HG03457 (cell line): ENCODE data around the gene DLK1.

ENCODE experiments used
- ATAC-seq: cut with Tn5 transposase; IDR thresholded peaks from one replicate; pipeline ENCODE4 v1.9.1; 2021; ENCODE audit warnings: moderate number of reproducible peaks; ENCODE audit not compliant: unreplicated experiment

Gene DLK1

GRCh38 chr14:100692859-100693558 is 33.7 kb upstream of the DLK1 start:
- ATAC-seq: no peak

- no peak for ATAC-seq
Observed at GRCh38 chr14:100693877-100694578, 32.7 kb upstream of the DLK1 start.

DNA sequence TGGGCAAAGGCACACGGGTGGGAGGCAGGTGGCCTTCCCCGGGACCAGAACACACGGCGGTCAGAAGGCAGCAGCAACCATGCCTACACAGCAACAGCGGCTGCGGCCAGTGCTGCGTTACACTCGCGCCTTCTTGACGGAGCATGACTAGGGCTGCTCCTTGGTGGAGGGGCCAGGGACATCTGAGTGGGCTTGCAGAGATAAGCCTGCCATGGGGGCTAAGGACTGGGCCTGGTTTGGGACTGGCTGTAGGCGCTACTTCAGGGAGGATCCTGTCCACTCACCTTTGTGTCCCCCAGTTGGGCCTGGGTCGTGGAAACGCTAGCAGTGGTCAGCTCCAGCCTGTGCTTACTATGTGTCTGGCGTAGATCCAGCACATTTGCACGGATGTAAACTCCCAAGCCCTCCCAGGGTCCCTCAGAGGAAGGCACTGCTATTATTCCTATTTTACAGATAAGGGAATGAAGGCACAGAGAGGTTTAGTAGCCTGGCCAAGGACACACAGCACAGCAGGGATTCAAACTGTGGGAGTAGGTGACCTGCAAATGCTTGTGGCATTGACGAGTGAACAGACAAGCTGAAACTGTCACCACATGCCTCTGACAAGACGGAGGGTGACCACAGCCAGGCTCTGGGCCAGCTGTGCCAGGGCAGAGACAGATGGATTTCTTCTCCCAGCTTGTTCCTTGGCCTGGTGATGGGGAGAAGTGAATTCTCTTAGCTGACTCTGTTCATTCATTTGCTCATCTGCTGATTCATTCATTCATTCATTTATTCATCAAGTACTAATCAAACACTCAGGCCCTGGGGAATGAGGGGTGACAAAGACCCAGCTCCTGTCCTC is 31.9 kb upstream of the DLK1 start:
- no peak for ATAC-seq

DNA sequence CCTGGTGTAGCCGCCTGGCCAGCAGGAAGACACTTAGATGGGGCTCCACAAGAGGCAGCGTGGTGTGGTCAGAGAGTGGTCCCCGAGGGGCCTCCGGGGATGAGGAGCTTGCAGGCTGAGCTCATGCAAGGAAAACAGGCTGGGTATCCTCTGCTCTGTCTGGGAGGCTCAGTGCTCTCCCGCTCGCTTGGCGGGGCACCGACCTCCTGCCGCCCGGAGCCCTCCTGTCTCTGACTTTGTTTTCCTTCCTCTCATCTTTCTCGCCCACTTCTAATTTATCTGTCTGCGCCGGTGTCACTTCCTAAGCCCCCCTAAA is 31.3 kb upstream of the DLK1 start:
- no peak for ATAC-seq

DNA sequence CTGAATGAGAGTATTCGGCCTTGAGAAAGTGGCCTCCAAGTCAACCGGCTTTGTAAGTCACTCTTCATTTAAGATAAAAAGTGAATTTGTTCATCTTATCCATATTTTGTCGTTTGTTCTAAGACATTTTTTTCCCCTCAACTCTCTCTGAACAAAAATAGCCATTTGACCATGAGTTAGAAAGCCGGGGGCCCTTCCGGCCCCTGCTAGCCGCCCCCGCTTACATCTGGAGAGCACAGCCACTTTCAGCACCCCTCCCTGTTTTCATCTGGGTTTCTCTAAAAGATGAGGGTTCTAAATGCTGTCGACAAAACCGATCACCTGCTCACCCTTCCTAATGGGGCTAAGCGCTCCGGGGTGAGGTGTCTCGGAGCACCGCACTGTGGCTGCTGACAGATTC is 30.7 kb upstream of the DLK1 start:
- no peak for ATAC-seq

GRCh38 chr14:100696590-100696989 is 30.1 kb upstream of the DLK1 start:
- ATAC-seq: no peak

DNA sequence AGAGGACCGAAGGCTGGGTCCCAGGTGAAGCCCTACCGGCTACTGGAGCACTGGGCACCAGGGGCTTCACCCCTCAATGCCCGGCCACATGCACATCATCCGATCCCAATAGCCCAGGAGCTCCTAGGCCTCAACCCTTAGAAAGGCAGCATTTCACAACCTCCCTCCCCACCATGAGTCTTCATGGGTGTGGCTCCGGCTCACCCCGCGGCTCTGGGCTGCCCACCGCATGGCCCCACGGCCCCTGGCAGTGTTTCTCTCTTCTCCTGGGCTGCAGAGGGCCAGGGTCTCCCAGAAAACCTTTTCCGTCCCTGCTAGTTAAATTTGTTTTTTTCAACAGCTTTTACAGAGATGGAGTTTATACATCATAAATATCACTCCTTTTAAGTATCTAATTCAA is 28.6 kb upstream of the DLK1 start:
- ATAC-seq: no peak

DNA sequence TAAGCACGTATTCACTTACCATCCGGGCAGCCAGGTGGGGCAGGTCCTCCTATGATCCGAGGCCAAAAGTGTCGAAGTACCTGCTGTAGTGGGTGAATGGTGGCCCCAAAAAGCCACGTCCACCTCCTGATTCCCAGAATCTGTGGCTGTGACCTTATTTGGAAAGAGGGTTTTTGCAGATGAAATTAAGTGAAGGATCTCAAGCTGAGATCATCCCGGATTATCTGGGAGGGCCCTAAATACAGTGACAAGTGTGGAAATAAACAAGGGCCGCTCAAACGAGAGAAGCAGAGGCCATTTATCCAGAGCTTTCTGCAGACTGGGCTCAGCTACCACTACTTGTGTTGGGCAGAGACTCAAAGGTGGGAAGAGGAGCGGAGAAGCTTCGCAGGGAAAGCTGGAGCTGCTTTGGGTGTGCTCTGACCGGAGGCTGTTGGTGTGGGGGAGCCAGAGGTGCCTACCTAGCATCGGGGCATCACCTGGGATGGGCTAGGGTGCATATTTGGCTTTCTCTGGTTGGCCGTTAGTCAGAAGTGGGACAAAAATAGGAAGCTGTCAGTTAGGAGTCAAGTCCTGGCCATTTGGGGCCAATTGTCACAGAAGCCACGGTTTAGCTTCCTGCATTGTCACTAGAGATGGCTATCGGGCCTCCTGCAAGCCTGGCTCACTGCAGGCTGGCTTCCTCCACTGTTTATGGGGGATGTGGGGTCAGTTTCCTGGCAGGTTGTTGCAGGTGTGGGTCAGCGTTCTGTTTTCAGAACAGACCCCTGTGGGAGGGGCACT is 27.8 kb upstream of the DLK1 start:
- ATAC-seq: no peak

DNA sequence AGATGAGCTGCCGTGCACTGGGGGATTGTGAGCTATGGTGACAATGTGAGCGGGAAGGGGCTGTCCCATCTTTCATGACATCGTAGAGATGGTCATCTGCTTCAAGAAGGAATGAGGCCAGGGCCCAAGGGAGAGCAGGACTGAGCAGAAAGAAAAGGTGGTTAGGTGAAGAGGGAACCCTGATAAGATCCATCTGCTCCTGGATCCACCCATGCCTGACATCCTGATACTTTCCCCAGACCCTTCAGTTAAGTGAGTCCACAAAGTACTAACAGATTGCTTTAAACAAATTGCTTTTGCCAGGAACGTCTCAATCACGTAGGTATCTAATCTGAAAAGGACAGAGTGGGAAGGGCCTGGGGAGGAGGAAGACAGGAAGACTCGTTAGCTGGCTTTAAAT is 25.4 kb upstream of the DLK1 start:
- no peak for ATAC-seq

DNA sequence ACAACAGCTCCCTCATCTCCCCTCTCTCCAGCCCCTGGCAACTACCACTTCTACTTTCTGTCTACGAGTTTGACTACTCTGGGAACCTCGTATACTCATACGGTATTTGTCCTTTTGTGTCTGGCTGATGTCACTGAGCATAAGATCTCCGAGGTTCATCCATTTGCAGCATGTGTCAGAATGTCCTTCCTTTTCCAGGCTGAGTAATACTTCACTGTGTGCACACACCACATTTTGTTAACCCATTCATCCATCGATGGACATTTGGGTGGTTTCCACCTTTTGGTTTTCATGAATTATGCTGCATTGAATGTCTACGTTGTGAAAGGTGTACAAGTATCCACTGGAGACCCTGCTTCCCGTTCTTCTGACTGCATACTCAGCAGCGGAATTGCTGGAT is 24.1 kb upstream of the DLK1 start:
- no peak for ATAC-seq

GRCh38 chr14:100703386-100704220 is 23.1 kb upstream of the DLK1 start:
- no peak for ATAC-seq

GRCh38 chr14:100706200-100706599 is 20.5 kb upstream of the DLK1 start:
- no peak for ATAC-seq

- ATAC-seq: no peak
Observed at GRCh38 chr14:100706860-100707259, 19.8 kb upstream of the DLK1 start.

DNA sequence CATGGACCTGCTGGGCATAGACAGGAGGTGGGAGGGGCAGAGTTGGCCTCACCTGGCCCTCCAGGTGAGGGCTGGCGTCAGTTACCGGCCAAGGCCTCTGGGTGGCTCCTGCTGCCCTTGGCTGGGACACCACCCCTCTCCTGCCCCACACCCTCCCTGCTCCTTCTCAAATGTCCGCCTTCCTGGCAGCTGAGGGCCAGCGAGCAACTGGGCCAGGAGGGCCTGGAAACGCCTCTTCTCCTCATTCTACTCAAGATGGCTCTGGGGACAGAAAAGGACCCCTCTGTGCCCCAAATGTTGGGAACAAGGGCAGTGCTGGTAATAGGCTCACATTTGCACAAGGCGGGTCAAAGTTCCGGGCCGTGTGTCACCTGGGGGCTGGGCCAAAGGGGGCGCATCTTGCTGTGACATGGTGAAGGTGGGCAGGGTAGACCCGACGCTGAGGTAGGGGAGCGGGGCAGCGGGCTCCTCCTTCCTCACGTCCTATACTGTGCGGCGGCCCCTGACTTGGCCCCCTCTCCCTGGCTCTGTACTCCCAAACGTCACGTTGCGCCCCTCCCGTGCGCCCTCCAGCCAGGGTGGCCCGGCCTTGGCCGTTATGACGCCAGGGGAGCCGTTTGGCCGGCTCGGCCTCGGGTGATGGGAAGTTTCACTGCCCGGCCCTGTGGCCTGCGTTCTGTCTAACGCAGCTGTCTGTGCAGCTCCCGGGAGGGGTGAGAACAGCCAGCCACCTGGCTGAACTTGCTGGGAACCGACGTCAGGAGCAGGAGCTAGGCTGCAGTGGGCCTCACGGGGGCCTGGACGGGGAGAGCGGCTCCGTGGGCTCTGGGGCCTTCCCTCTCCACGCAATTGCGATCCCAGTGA is 18.0 kb upstream of the DLK1 start:
- ATAC-seq: no peak

- ATAC-seq: no peak
Observed at GRCh38 chr14:100709289-100710284, 17.1 kb upstream of the DLK1 start.

DNA sequence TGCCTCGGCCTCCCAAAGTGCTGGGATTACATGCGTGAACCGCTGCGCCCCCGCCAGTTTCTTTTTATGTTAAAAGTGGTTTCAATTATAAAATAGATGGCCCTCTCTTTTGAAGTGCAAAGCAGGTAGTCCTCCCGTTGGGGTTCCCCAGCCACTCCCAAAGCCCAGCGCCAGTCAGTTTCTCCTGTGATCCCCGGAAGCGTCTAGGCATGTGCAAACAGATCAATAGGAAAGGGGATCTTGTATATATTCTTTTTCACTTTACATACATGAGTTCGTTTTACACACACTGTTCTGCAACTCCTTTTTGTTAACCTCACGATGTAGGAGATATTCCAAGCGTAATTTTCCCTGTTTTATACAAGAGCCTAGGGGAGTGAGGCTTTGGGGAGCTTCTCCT is 16.3 kb upstream of the DLK1 start:
- ATAC-seq: no peak

DNA sequence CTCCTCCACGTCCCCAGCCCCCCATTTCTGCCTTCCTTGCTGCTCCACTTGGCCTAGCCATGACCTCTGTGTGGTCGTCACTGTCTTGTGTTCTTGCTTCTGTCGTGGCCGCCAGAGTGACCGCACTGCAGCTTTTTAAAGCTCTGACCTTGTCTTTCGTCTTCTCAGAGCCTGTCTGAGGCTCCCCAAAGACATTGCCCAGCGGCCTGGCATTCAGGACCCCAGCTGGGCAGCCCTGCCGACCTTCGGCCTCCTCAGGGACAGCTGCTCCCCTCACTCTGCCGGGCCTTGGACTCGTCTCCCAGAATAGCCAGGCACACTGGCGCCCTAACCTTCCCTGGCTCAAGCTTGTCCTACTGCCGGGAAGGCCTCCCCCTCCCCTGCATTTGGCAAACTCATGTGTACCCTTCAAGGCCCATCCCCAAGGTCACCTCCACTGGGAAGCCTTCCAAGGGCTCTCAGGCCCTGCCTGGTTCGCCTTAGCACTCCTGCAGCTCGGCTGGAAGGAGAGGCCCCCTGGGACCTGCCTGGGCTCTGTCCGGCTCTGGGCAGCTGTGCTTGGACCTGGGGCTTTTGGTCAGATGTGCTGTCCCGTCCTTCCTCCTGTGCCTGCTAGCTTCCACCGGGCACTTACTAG is 15.7 kb upstream of the DLK1 start:
- ATAC-seq: no peak

DNA sequence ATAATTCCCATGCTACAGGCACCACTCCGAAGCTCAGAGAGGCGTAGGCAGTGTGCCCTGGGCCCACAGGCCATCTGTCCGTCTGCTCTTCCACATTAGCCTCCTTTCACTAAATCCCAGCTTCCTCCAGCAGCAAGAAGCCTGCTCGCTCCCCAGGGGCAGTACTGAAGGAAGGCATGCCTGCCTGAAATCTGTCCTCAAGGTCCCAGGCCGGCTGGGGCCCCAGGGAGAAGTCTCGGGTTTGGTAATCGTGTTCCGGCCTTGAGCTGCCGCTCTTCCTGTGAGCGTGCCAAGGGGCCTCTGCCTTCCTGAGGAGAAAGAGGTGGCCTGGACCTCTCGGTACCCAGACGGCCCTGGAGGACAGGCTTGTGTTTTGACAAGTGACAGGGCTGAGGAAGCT is 15.2 kb upstream of the DLK1 start:
- ATAC-seq: no peak
